Fibroblast of mammary gland (primary cell): ENCODE measurements around the gene CMTM4.
A peak's percentile ranks its signal among the peaks of the same experiment; 100 is the strongest.

Experiments used
- DNase-seq: peaks from one replicate; pipeline ENCODE4 v3.0.0-alpha.2; 2010; ENCODE audit warnings: low read depth
- H3K4me3 ChIP-seq: 2 replicates; pipeline ENCODE4 v1.5.1; 2011; ENCODE audit warnings: low read depth, mild to moderate bottlenecking, low read length, moderate library complexity; ENCODE audit not compliant: control insufficient read depth
- TF ChIP-seq, protein P1 (sequence below): conservative IDR thresholded peaks from 2 replicates; pipeline ENCODE4 v1.5.1; 2011; ENCODE audit warnings: low read depth, low read length, inconsistent platforms; ENCODE audit not compliant: control insufficient read depth, insufficient read depth

Gene CMTM4

DNA sequence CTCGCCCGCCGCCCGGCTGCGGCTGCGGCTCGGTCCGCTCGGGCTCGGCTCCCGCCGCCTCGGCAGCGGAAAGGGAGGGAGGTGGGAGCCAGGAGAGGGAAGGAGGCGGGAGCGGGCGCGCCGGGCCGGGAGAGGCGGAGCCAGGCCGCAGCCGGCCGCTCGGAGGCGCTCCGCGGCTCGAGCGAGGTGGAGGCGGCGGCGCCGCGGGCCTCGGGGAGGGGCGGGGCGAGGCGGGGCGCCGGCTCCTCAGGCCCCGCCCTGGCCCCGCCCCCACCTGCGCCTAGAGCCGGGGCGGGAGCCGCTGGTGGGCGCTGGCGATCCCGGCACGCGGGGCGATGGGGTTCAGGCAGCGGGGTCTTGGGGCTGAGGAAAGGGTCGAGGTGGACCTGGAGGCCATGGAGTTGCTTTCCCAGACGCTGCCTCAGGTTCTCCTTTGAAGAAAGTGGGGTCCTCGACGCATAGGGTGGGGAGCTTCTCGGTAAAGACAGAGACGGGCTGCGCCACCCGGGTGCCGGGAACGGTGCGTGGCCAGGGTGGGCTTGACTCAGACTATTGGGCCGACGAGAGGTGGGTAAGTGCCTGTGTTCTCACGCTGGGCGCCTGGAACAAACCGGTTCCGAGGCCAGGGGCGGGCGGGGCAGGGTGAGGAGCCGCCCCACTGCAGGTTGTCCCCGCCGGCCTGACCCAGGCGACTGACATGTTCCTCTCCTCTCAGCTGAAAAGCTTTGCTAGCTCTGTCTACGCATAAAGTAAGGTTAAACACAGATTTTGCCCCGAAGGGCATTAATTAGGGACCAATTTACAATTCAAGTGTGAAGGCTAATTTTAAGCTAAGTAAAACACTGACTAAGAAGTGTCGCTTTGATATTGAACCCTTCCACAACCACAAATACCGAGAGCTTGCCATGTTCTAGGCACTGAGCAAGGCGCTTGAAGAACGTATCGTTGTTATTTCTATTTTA lies at the start of gene CMTM4:
Gene CMTM4, minus strand, starts transcription at position 75 of the 962 bp plus-strand sequence. CDS start 218 bp downstream, outside the sequence.
- peak; percentile 77 for DNase-seq
- TF ChIP-seq, protein P1, sequence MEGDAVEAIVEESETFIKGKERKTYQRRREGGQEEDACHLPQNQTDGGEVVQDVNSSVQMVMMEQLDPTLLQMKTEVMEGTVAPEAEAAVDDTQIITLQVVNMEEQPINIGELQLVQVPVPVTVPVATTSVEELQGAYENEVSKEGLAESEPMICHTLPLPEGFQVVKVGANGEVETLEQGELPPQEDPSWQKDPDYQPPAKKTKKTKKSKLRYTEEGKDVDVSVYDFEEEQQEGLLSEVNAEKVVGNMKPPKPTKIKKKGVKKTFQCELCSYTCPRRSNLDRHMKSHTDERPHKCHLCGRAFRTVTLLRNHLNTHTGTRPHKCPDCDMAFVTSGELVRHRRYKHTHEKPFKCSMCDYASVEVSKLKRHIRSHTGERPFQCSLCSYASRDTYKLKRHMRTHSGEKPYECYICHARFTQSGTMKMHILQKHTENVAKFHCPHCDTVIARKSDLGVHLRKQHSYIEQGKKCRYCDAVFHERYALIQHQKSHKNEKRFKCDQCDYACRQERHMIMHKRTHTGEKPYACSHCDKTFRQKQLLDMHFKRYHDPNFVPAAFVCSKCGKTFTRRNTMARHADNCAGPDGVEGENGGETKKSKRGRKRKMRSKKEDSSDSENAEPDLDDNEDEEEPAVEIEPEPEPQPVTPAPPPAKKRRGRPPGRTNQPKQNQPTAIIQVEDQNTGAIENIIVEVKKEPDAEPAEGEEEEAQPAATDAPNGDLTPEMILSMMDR: no peak
- H3K4me3 ChIP-seq: peak within 1 kb of the TSS; percentile 63

DNA sequence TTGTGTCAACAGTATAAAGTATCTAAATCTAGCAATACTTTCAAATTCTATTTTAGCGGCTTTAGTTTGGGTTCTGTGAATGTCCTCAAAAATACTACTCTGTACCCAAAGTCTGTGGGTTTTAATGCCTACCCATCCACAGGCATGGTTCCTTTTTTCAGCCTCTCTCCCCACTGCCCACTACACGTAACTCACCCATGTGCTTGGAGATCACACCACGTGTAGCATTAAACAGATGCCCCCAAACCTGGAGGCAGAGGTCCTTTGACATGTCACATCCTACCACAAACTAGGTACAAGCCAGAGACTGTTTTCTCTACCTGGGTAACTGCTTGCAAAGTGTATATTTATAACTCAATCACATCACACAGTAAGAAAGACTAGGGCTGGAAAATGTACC lies 49.5 kb upstream of the CMTM4 start:
- TF ChIP-seq, protein P1: no peak

DNA sequence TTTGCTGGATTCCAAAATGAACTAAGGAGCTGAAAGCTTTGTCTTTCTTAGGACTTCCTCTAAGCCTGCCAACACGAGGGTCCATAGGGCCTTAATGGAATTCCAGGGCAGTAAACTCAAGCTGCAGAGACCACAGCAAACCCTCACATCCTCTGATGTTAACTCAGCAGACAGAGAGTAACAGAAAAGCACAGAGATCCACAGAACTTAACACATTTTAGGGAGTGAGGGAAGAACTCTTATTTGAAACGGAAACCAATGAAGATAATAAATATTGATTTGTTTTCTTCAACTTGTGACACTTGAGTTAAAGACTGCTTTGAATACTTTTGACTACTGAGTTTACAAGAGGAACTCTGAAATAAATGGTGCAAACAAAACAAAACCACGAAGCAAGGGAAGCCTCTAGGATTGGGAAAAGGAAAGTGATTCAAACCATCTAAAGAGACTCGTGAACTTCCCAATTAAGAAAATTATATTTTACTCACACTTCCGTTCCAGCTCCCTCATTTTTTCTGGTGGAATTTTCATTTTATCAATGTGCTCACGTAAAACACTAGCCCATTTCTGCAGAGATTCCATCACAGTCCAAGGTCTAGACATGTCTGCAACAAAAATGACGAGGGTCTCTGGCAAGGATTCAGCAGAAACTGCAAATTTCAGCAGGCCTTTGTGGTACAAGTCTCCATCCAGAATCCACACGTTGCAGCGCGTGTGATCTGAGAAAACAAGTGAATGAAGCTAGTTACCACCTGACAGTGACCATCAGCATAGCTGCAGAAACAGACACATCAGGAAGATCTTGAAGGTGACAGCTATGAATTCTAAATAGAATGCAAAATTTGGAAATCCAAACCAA lies 45.6 kb upstream of the CMTM4 start:
- H3K4me3 ChIP-seq: no peak overlapping the region
- peak; percentile 42 for DNase-seq
- TF ChIP-seq, protein P1: no peak

More for the DNA sequence above, 49.5 kb upstream of the CMTM4 start:
- no peak for DNase-seq
- H3K4me3 ChIP-seq: no peak overlapping the region

DNA sequence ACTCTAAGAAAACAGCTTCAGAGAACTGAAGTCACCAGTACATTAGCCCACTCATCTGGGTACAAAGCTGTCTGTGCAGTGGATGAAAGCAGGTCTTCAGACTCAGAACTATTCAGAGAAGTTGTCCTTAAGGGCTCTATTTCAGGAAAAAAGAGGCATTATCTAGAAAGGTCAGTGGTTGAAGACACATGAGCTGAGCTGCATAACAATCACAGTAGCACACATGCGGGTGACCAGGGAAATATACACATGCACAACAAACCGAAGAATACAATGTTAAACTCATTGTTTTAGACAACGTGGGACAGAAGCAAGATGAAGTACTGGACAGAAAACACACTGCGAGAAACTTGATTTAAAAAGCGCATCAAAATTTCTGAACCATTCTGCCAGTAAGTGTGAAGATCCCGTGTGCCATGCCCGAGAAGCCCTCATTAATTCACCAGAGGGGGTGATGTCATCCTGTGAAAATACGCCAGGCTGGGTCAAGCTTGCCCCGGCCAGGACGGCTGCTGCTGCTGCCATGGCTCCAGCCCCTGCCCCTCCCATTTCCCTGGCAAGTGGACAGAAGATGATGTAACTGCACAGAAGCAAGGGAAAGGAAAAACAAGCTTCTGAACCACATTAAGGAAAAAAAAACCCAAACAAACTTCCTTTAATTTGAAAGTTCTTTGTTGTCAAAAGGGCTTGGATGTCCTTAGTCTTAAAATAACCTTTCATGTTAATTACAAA lies 44.8 kb upstream of the CMTM4 start:
- DNase-seq: peak; percentile 91
- H3K4me3 ChIP-seq: no peak overlapping the region
- TF ChIP-seq, protein P1: no peak

DNA sequence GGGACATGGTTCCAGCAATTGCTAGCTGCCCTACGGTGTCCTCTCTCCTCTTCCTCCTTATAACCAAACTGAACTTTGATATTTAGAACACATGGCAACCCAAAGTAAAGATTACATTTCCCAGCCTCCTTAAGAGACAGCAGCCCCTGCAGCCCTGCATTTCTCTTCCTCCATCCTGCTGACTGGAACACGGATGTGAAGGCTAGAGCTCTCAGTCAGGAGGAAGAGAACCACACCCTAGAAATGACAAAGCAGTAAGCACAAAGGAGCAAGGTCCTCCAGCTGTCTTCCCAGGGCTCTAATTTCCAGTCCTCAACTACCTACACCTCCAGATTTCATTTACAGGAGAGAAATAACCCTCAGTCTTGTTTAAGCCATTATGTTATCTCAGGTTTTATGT lies 44.0 kb upstream of the CMTM4 start:
- no peak overlapping the region for H3K4me3 ChIP-seq
- TF ChIP-seq, protein P1: no peak
- DNase-seq: peak; percentile 55

DNA sequence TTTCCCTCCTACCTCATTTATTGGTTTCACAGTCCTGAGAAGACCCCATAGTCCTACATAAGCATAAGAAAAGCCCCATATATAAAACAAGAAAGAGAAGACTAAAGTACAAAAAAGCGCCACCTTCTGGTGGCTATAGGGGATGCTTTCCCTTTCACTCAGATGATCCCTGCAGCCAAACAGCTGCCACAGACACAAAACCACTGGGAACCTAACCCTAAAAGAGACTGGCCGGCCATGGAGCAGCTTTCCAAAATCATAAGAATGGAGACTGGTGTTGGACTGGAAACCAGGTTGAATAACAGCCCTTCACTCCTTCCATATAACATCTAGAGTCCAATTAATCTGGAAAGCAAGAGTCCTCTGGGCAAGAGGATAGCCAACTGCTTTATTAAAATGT lies 43.5 kb upstream of the CMTM4 start:
- TF ChIP-seq, protein P1: peak; percentile 74
- DNase-seq: peak; percentile 53
- no peak overlapping the region for H3K4me3 ChIP-seq
